GM12801 (cell line): Measurements from ENCODE around the gene HSPB1.

ENCODE experiments used
- TF ChIP-seq, protein P1 (sequence below): IDR thresholded peaks from one replicate; pipeline ENCODE4 v1.5.1; 2011; ENCODE audit warnings: control low read depth; ENCODE audit not compliant: insufficient read length; ENCODE audit errors: extremely low read depth

The HSPB1 gene

DNA sequence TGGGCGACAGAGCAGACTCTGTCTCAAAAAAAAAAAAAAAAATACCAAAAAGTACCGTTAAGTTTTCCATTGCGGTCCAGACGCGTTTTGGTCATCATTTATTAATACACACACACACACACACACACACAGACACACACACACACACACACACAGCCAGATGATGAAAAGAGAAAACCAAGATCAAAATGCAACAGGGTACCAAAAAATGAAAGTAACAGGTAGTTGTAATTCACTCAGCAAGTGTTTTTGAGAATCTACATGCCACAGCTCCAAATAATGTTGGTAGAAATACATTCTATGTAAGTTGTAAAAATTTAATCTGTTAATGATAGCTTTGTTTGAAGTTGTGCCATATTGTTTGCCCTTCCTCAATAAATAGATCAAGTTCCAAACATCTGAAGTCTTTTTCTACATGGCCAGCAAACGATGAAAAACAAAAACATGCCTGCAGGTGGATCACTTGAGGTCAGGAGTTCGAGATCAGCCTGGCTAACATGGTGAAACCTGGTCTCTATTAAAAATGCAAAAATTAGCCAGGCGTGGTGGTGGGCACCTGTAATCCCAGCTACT lies 46.9 kb downstream of the HSPB1 start:
- TF ChIP-seq, protein P1, sequence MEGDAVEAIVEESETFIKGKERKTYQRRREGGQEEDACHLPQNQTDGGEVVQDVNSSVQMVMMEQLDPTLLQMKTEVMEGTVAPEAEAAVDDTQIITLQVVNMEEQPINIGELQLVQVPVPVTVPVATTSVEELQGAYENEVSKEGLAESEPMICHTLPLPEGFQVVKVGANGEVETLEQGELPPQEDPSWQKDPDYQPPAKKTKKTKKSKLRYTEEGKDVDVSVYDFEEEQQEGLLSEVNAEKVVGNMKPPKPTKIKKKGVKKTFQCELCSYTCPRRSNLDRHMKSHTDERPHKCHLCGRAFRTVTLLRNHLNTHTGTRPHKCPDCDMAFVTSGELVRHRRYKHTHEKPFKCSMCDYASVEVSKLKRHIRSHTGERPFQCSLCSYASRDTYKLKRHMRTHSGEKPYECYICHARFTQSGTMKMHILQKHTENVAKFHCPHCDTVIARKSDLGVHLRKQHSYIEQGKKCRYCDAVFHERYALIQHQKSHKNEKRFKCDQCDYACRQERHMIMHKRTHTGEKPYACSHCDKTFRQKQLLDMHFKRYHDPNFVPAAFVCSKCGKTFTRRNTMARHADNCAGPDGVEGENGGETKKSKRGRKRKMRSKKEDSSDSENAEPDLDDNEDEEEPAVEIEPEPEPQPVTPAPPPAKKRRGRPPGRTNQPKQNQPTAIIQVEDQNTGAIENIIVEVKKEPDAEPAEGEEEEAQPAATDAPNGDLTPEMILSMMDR: no peak

DNA sequence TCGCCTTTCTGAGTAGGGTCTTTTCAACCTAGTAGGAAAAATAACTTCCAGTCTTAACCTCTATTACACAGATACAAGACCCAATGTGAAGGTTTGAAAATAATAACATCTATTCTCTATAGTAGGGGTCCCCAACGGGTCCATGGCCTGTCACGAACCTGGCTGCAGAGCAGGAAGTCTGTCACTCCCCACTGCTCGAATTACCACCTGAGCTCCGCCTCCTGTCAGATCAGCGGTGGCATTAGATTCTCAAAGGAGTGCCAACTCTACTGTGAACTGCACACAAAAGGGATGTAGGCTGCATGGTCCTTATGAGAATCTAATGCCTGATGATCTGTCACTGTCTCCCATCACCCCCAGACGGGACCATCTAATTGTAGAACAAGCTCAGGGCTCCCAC lies 48.9 kb downstream of the HSPB1 start:
- TF ChIP-seq, protein P1: no peak

DNA sequence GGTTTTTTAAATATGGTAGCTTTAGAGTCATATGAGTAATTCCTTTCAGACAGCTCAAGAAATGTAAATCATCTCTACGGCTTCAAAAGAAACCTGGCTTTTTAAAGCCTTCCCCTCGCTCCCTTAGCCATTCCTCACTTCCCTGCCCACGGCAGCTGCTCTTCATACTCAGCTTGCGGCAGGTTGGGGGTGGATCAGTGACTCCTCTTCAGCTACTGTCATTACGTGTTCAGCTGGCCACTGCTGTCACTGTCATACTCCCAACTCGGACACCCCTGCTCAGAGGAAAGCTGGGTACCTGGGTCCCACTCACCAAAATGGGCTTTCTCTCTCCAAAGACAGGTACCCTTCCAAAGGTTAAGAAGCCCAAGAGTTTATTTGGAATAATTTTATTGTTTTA lies 49.7 kb downstream of the HSPB1 start:
- TF ChIP-seq, protein P1: no peak

DNA sequence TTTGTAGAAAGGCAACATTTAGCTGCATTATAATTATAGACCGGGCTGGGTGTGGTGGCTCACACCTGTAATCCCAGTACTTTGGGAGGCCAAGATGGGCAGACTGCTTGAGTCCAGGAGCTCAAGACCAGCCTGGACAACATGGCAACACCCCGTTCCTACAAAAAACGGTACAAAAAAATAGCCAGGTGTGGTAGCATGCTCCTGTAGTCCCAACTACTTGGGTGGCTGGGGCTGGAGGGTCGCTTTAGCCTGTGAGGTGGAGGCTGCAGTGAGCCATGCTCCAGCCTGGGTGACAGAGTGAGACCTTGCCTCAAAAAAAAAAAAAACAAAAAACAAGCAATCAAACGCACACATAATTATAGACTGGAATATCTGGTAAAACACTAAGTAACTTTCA lies 51.3 kb downstream of the HSPB1 start:
- TF ChIP-seq, protein P1: no peak
